HUES6 (cell line): ENCODE measurements around the gene UTP3.

ENCODE experiments used
- H3K27ac ChIP-seq: 2 replicates; pipeline ENCODE4 v1.7.0; 2013; ENCODE audit warnings: low read depth, mild to moderate bottlenecking, low read length, inconsistent platforms
- H3K27me3 ChIP-seq: 2 replicates; pipeline ENCODE4 v1.6.1; 2013; ENCODE audit warnings: low read length; ENCODE audit not compliant: control insufficient read depth, insufficient read depth
- H3K36me3 ChIP-seq: 2 replicates; pipeline ENCODE4 v1.6.1; 2013; ENCODE audit warnings: low read length; ENCODE audit not compliant: control insufficient read depth, insufficient read depth
- H3K4me1 ChIP-seq: 2 replicates; pipeline ENCODE4 v1.6.1; 2013; ENCODE audit warnings: low read length; ENCODE audit not compliant: control insufficient read depth, insufficient read depth
- H3K4me3 ChIP-seq: 2 replicates; pipeline ENCODE4 v1.5.1; 2013; ENCODE audit warnings: low read depth, low read length
- H3K9ac ChIP-seq: one replicate; pipeline ENCODE4 v1.6.1; 2013; ENCODE audit warnings: mild to moderate bottlenecking, low read length
- H3K9me3 ChIP-seq: 2 replicates; pipeline ENCODE4 v1.6.1; 2013; ENCODE audit warnings: low read depth, low read length; ENCODE audit not compliant: control insufficient read depth, insufficient read depth

Gene UTP3

DNA sequence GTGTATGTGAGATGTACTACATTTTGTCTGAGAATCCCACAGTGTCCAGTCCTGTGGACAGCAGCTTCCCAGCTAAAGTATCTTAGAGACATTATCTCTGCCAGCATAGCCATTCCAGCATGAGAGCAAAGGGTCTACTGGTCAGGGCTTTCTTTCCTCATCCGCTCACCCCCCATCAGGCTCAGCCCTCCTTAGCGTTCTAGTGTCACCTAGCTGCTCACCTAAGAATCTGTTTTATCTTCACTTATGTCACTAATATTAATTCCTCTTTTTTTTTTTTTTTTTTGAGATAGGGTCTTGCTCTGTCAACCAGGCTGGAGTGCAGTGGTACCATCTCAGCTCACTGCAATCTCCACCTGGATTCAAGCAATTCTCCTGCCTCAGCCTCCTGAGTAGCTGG is 49.1 kb downstream of the UTP3 start:
- Histone ChIP-seq H3K9me3 (no peaks in the 10 kb centered on the region), H3K36me3 (no peaks in the 10 kb centered on the region), H3K4me1 (peaks cover 15% of the 10 kb centered on the region), H3K27ac (no peak overlapping the region), H3K27me3 (no peaks in the 10 kb centered on the region), H3K4me3 (no peak overlapping the region), H3K9ac (no peak overlapping the region)

DNA sequence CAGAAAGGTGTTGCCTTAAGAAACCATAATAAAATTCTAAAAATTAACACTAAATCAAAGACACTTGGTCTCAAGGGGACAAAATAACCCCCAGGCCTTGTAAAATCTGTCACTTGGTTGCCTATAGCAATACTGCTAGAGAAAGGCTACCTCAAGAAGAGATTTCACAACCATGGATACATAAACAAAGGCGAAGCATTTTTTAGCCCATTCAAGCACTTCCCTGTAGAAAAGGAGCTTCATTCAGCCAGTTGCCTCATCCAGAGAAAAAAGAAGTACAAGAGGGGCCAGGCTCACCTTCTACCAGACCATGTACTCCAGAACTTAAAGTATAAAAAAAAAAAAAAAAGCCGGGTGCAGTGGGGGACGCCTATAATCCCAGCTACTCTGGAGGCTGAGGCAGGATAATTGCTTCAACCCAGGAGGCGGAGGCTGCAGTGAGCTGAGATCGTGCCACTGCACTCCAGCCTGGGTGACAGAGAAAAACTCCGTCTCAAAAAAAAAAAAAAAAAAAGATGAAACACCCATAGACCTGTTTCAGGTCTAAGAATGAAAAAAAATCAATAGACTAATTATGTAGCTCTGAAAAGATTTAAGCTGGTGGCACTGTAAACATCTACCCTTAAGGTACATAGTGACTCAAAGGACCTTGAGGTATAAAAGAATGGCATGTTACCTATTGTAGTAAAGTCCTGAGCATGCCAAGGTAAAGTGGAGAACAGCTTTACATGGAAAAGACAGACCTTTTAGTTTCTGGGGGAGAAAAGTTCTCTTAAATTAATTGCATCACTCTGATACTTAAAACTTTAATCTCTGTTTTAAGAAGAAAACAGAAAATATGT is 51.4 kb downstream of the UTP3 start:
- H3K9me3 ChIP-seq, result no peaks in the 10 kb centered on the region
- no peak overlapping the region for H3K27ac ChIP-seq
- no peaks in the 10 kb centered on the region for H3K36me3 ChIP-seq
- H3K27me3 ChIP-seq, result no peaks in the 10 kb centered on the region
- no peak overlapping the region for H3K4me3 ChIP-seq
- peaks cover 15% of the 10 kb centered on the region for H3K4me1 ChIP-seq
- H3K9ac ChIP-seq, result no peak overlapping the region
